ENCODE results near the gene C14orf132.

GRCh38 chr14:96121660-96122395 is 82.7 kb downstream of the C14orf132 start:
- TF ChIP-seq, protein P1, sequence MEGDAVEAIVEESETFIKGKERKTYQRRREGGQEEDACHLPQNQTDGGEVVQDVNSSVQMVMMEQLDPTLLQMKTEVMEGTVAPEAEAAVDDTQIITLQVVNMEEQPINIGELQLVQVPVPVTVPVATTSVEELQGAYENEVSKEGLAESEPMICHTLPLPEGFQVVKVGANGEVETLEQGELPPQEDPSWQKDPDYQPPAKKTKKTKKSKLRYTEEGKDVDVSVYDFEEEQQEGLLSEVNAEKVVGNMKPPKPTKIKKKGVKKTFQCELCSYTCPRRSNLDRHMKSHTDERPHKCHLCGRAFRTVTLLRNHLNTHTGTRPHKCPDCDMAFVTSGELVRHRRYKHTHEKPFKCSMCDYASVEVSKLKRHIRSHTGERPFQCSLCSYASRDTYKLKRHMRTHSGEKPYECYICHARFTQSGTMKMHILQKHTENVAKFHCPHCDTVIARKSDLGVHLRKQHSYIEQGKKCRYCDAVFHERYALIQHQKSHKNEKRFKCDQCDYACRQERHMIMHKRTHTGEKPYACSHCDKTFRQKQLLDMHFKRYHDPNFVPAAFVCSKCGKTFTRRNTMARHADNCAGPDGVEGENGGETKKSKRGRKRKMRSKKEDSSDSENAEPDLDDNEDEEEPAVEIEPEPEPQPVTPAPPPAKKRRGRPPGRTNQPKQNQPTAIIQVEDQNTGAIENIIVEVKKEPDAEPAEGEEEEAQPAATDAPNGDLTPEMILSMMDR (IDR thresholded peaks at IDR 0.05; ENCODE audit: borderline replicate concordance, extremely low read depth, low read length, poor library complexity, severe bottlenecking) = no peak
- no peak for TF ChIP-seq EZH2 (IDR thresholded peaks at IDR 0.05; ENCODE audit: borderline replicate concordance, low read depth, low read length, severe bottlenecking)
